ENCODE measurements around the gene UBE2Z. TPM values are rescaled to one million over a fixed set of nuclear protein-coding genes. Genes with fewer than 3 reads are reported as not detected.

The UBE2Z gene
- total and polyA plus RNA-seq, 2 of the 13 experiments (the other 11 are each of a cell fraction or from before 2014, with no cell fraction given), result 63.2 to 122 TPM

DNA sequence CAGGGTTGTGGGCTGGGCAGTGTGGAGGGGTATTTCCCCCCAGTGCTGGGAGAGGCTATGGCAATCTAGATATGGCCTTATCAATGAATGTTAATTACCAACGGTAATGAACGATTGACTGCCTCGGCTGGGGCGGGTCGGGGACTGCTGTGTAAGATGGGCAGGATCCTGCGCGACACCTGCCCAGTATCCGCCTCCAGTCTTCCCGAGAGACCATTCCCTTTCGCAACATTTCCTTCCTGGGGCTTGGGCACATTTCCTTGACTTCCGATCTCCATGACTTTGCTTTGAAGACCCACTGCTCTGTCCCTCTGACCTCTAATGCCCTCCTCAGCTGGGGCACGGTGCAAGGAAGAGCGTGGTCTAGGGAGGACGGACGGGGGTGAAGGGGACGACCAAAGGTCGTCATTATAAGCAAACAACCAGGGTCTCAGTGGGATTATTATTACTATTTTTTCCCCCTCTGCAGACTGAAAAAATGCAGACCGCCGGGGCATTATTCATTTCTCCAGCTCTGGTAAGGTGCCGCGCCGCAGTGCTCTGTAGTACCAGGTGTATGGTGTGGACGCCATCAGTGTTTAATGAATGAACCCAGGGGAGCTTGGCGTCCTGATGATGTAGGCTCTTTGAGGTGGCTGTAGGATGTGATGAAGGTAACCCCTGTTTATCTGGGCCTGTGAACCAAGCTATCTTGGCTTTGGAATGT is 15.1 kb upstream of the UBE2Z start (continued):
- TF ChIP-seq, protein P1, sequence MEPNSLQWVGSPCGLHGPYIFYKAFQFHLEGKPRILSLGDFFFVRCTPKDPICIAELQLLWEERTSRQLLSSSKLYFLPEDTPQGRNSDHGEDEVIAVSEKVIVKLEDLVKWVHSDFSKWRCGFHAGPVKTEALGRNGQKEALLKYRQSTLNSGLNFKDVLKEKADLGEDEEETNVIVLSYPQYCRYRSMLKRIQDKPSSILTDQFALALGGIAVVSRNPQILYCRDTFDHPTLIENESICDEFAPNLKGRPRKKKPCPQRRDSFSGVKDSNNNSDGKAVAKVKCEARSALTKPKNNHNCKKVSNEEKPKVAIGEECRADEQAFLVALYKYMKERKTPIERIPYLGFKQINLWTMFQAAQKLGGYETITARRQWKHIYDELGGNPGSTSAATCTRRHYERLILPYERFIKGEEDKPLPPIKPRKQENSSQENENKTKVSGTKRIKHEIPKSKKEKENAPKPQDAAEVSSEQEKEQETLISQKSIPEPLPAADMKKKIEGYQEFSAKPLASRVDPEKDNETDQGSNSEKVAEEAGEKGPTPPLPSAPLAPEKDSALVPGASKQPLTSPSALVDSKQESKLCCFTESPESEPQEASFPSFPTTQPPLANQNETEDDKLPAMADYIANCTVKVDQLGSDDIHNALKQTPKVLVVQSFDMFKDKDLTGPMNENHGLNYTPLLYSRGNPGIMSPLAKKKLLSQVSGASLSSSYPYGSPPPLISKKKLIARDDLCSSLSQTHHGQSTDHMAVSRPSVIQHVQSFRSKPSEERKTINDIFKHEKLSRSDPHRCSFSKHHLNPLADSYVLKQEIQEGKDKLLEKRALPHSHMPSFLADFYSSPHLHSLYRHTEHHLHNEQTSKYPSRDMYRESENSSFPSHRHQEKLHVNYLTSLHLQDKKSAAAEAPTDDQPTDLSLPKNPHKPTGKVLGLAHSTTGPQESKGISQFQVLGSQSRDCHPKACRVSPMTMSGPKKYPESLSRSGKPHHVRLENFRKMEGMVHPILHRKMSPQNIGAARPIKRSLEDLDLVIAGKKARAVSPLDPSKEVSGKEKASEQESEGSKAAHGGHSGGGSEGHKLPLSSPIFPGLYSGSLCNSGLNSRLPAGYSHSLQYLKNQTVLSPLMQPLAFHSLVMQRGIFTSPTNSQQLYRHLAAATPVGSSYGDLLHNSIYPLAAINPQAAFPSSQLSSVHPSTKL (CRISPR knock-in tag; IDR thresholded peaks at IDR 0.05), result no peak
- TF ChIP-seq STAG1 (CRISPR knock-in tag; IDR thresholded peaks at IDR 0.05), result no peak
- no peak for TF ChIP-seq ZSCAN20 (CRISPR knock-in tag; IDR thresholded peaks at IDR 0.05; ENCODE audit: borderline replicate concordance)
- TF ChIP-seq NFYC (CRISPR knock-in tag; IDR thresholded peaks at IDR 0.05), result no peak
- no peak for TF ChIP-seq ZNF17 (CRISPR knock-in tag; IDR thresholded peaks at IDR 0.05)
- TF ChIP-seq ZNF557 (CRISPR knock-in tag; IDR thresholded peaks at IDR 0.05), result no peak
- 0 out of 2 replicates have a peak, but pooled peaks have one; percentile 19 for TF ChIP-seq NFKBIZ (CRISPR knock-in tag; IDR thresholded peaks at IDR 0.05)
- TF ChIP-seq SKI (IDR thresholded peaks at IDR 0.05; ENCODE audit: partially characterized antibody), result no peak
- 0 out of 2 replicates have a peak, but pooled peaks have one; percentile 54 for TF ChIP-seq ZNF550 (CRISPR knock-in tag; IDR thresholded peaks at IDR 0.05; ENCODE audit: borderline replicate concordance)
- no peak for TF ChIP-seq ISL2 (CRISPR knock-in tag; IDR thresholded peaks at IDR 0.05)
- peak; percentile 80; the same call in 1 of the 2 replicates for TF ChIP-seq ZNF543 (CRISPR knock-in tag; IDR thresholded peaks at IDR 0.05)
- TF ChIP-seq SRSF9 (IDR thresholded peaks at IDR 0.05; ENCODE audit: borderline replicate concordance, insufficient read depth, low read depth, low read length, poor library complexity, severe bottlenecking), result no peak
- TF ChIP-seq, protein P2, sequence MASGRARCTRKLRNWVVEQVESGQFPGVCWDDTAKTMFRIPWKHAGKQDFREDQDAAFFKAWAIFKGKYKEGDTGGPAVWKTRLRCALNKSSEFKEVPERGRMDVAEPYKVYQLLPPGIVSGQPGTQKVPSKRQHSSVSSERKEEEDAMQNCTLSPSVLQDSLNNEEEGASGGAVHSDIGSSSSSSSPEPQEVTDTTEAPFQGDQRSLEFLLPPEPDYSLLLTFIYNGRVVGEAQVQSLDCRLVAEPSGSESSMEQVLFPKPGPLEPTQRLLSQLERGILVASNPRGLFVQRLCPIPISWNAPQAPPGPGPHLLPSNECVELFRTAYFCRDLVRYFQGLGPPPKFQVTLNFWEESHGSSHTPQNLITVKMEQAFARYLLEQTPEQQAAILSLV (CRISPR knock-in tag; IDR thresholded peaks at IDR 0.05; ENCODE audit: borderline replicate concordance), result no peak; the same call in 1 of the 2 replicates
- TF ChIP-seq ZSCAN30 (CRISPR knock-in tag; IDR thresholded peaks at IDR 0.05), result no peak
- TF ChIP-seq REL (CRISPR knock-in tag; conservative IDR thresholded peaks at IDR 0.05), result no peak
- 0 out of 2 replicates have a peak, but pooled peaks have one; percentile 86 for TF ChIP-seq SAFB2 (CRISPR knock-in tag; IDR thresholded peaks at IDR 0.05; ENCODE audit: borderline replicate concordance, low read depth)
- no peak; the same call in 1 of the 2 replicates for TF ChIP-seq ZNF317 (CRISPR knock-in tag; IDR thresholded peaks at IDR 0.05)
- peak; percentile 71; the same call in 1 of the 2 replicates for TF ChIP-seq MTA1 (CRISPR knock-in tag; IDR thresholded peaks at IDR 0.05; ENCODE audit: borderline replicate concordance)
- no peak for TF ChIP-seq KLF15 (CRISPR knock-in tag; IDR thresholded peaks at IDR 0.05; ENCODE audit: borderline replicate concordance)
- peak; percentile 14; the same call in 1 of the 2 replicates for TF ChIP-seq ZNF34 (CRISPR knock-in tag; IDR thresholded peaks at IDR 0.05; ENCODE audit: borderline replicate concordance)
- TF ChIP-seq ZBTB21 (CRISPR knock-in tag; IDR thresholded peaks at IDR 0.05), result no peak
- TF ChIP-seq, protein P3, sequence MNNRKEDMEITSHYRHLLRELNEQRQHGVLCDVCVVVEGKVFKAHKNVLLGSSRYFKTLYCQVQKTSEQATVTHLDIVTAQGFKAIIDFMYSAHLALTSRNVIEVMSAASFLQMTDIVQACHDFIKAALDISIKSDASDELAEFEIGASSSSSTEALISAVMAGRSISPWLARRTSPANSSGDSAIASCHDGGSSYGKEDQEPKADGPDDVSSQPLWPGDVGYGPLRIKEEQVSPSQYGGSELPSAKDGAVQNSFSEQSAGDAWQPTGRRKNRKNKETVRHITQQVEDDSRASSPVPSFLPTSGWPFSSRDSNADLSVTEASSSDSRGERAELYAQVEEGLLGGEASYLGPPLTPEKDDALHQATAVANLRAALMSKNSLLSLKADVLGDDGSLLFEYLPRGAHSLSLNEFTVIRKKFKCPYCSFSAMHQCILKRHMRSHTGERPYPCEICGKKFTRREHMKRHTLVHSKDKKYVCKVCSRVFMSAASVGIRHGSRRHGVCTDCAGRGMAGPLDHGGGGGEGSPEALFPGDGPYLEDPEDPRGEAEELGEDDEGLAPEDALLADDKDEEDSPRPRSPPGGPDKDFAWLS (CRISPR knock-in tag; IDR thresholded peaks at IDR 0.05; ENCODE audit: borderline replicate concordance), result no peak
- no peak for TF ChIP-seq ZNF790 (CRISPR knock-in tag; IDR thresholded peaks at IDR 0.05; ENCODE audit: borderline replicate concordance)
- TF ChIP-seq ZNF44 (CRISPR knock-in tag; IDR thresholded peaks at IDR 0.05), result no peak

Measured in HepG2 (cell line).